Gastroesophageal sphincter (tissue), 4 donors: ENCODE measurements around the gene KCNMB1. TPM values are rescaled to one million over a fixed set of nuclear protein-coding genes. Genes with fewer than 3 reads are reported as not detected.

Experiments
- ATAC-seq: fragments of 150-250 bp; one replicate; pipeline ENCODE4 v1.9.1; 2016; ENCODE audit warnings: mild to moderate bottlenecking, moderate library complexity
- H3K27ac ChIP-seq, 4 donors: fragments of 200-600 bp; sonication (generic) in 3 of 4; 1 replicate in 3 of 4; 2 replicates in 1 of 4; pipeline ENCODE4 v1.5.1; 2016 to 2019
- H3K27me3 ChIP-seq: fragments of 200-600 bp; sonication (generic); one replicate; pipeline ENCODE4 v1.5.1; 2019
- H3K36me3 ChIP-seq, 2 donors: fragments of 200-600 bp; sonication (generic); one replicate each; pipeline ENCODE4 v1.5.1; 2019; ENCODE audit warnings: control low read depth in 1 of 2
- H3K4me1 ChIP-seq, 3 donors: fragments of 200-600 bp; sonication (generic); 1 replicate in 2 of 3; 2 replicates in 1 of 3; pipeline ENCODE4 v1.5.1; 2016 to 2019; ENCODE audit warnings: control low read depth in 2 of 3
- H3K4me3 ChIP-seq, 2 donors: fragments of 200-600 bp; sonication (generic); one replicate each; pipeline ENCODE4 v1.5.1; 2019; ENCODE audit warnings: mild to moderate bottlenecking in 1 of 2, moderate library complexity in 1 of 2
- H3K9me3 ChIP-seq, 3 donors: fragments of 200-600 bp; sonication (generic); one replicate each; pipeline ENCODE4 v1.5.1; 2017 to 2019; ENCODE audit warnings: control low read depth in 2 of 3
- EP300 ChIP-seq: sonication (generic); formaldehyde crosslinking; IDR thresholded peaks from one replicate; pipeline ENCODE4 v1.6.1; 2017; ENCODE audit warnings: antibody characterized with exemption, mild to moderate bottlenecking
- POLR2A ChIP-seq, 2 donors: fragments of 450-650 bp; IDR thresholded peaks; one replicate each; pipeline ENCODE4 v1.6.1; 2017; ENCODE audit warnings: antibody characterized with exemption in 2 of 2, mild to moderate bottlenecking in 2 of 2, moderate library complexity in 1 of 2
- POLR2AphosphoS5 ChIP-seq: sonication (generic); formaldehyde crosslinking; IDR thresholded peaks from one replicate; pipeline ENCODE4 v1.6.1; 2017; ENCODE audit warnings: antibody characterized with exemption
- WGBS, 2 donors: methylation state at CpG; one replicate each; pipeline ENCODE4 v1.1.5; 2018; ENCODE audit warnings: low coverage in 1 of 2; 5-methylcytosine and 5-hydroxymethylcytosine counted together
- total RNA-seq, 4 donors: library from RNA; depleted of rRNA; stranded (reverse); fragments of >200 nt; gene quantifications; one replicate each; pipeline ENCODE4 v1.1.0, GENCODE V29; 2016
- TF ChIP-seq, protein P1 (sequence below), 4 experiments: fragments of 200-600 bp in 2 of 4; fragments of 450-650 bp in 2 of 4; sonication (generic) in 1 of 4; IDR thresholded peaks; one replicate each; pipeline ENCODE4 v1.5.1; 2017 to 2019; ENCODE audit warnings: antibody characterized with exemption in 4 of 4, mild to moderate bottlenecking in 2 of 4, moderate library complexity in 2 of 4

KCNMB1 gene
- total RNA-seq, 4 donors from 2014 or later, result 38.0 to 78.3 (median 66.6) TPM

- no peaks in the 10 kb centered on the region for H3K4me1 ChIP-seq
- WGBS, 2 donors, result 83 to 96% methylated on average over 6 to 9 of the region's 9 CpGs
- no peaks in the 10 kb centered on the region for H3K36me3 ChIP-seq
- ATAC-seq, result no peak
- H3K9me3 ChIP-seq, result no peaks in the 10 kb centered on the region
- no peak overlapping the region for H3K27ac ChIP-seq
- no peak overlapping the region for H3K4me3 ChIP-seq
- peaks cover 10% of the 10 kb centered on the region for H3K27me3 ChIP-seq
- TF ChIP-seq EP300, result no peak
- no peak for TF ChIP-seq POLR2A (IDR thresholded peaks at IDR 0.05)
- no peak for TF ChIP-seq POLR2AphosphoS5
- TF ChIP-seq, protein P1, sequence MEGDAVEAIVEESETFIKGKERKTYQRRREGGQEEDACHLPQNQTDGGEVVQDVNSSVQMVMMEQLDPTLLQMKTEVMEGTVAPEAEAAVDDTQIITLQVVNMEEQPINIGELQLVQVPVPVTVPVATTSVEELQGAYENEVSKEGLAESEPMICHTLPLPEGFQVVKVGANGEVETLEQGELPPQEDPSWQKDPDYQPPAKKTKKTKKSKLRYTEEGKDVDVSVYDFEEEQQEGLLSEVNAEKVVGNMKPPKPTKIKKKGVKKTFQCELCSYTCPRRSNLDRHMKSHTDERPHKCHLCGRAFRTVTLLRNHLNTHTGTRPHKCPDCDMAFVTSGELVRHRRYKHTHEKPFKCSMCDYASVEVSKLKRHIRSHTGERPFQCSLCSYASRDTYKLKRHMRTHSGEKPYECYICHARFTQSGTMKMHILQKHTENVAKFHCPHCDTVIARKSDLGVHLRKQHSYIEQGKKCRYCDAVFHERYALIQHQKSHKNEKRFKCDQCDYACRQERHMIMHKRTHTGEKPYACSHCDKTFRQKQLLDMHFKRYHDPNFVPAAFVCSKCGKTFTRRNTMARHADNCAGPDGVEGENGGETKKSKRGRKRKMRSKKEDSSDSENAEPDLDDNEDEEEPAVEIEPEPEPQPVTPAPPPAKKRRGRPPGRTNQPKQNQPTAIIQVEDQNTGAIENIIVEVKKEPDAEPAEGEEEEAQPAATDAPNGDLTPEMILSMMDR (IDR thresholded peaks at IDR 0.05), result no peak
Measured at GRCh38 chr5:170347022-170347567, 42.1 kb downstream of the KCNMB1 start.

GRCh38 chr5:170345971-170346370, 43.2 kb downstream of the KCNMB1 start:
- Histone ChIP-seq H3K4me1 (no peaks in the 10 kb centered on the region), H3K27ac (no peak overlapping the region), H3K27me3 (peaks cover 10% of the 10 kb centered on the region), H3K9me3 (no peaks in the 10 kb centered on the region), H3K4me3 (no peak overlapping the region), H3K36me3 (no peaks in the 10 kb centered on the region)
- ATAC-seq, result no peak
- no peak for TF ChIP-seq EP300
- TF ChIP-seq, protein P1 (IDR thresholded peaks at IDR 0.05), result no peak
- no peak for TF ChIP-seq POLR2AphosphoS5
- no peak for TF ChIP-seq POLR2A (IDR thresholded peaks at IDR 0.05)
- WGBS, 2 donors, result 100% methylated on average over 1 of the region's 1 CpG; no CpG with 5 or more reads in 1 of the 2 donors

- Histone ChIP-seq H3K4me1 (no peaks in the 10 kb centered on the region), H3K9me3 (no peaks in the 10 kb centered on the region), H3K36me3 (no peaks in the 10 kb centered on the region), H3K27ac (no peak overlapping the region), H3K4me3 (no peak overlapping the region), H3K27me3 (peaks cover 5% of the 10 kb centered on the region)
- ATAC-seq, result no peak
- WGBS, 2 donors, result 81% methylated on average over 3 of the region's 3 CpGs; no CpG with 5 or more reads in 1 of the 2 donors
- TF ChIP-seq POLR2AphosphoS5 (no peak), EP300 (no peak), POLR2A (IDR thresholded peaks at IDR 0.05) (no peak)
- TF ChIP-seq, protein P1 (IDR thresholded peaks at IDR 0.05), result no peak
Measured at GRCh38 chr5:170343177-170343576, 46.0 kb downstream of the KCNMB1 start.

DNA sequence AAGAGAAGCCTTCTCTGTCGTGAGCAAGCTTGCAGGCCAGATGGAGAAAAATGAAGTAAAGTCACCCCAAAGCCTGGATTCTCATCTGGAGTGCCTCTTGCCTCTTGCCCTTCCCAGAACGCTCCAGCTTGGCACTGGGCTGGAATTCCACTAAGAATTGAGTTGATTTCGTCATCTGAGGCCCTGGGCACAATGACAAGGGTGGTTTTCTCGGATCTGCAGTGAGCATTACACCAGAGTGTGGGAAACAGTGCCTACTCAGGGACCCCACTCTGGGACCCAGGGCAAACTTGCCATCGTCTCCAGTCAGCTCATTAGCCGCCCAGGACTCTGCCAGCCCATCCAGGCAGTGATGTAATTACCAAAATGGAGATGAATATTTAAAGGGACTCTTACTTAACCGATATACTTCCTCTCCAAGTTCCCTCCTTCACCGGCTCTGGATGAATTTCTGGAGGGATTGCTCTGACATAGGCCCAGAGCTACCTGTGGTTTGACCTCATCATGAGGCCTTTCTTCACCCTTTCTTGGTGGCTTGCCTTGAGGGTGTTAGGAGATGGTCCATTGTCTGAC, 46.9 kb downstream of the KCNMB1 start:
- H3K27ac ChIP-seq, result no peak overlapping the region
- 89% methylated on average over 6 to 7 of the region's 8 CpGs for WGBS, 2 donors
- H3K27me3 ChIP-seq, result peaks cover 4% of the 10 kb centered on the region
- no peak overlapping the region for H3K4me3 ChIP-seq
- H3K9me3 ChIP-seq, result no peaks in the 10 kb centered on the region
- TF ChIP-seq, protein P1 (IDR thresholded peaks at IDR 0.05), result no peak
- no peak for TF ChIP-seq EP300
- TF ChIP-seq POLR2A (IDR thresholded peaks at IDR 0.05), result no peak
- TF ChIP-seq POLR2AphosphoS5, result no peak
- H3K36me3 ChIP-seq, result no peaks in the 10 kb centered on the region
- H3K4me1 ChIP-seq, result no peaks in the 10 kb centered on the region
- no peak for ATAC-seq

DNA sequence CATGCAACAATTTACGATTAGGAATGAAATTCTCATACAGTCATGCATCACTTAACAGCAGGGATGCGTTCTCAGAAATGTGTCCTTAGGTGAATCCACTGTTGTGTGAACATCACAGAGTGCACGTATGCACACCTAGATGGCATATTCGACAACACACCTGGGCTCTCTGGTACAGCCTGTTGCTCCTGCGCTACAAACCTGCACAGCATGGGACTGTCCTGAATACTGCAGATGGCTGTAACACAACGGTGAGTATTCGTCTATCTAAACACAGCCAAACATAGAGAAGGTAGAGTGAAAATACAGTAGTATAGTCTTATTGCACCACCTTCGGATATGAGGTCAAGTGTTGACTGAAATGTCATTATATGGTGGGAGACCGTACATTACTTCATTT, 47.6 kb downstream of the KCNMB1 start:
- TF ChIP-seq, protein P1 (IDR thresholded peaks at IDR 0.05), result no peak
- TF ChIP-seq POLR2A (IDR thresholded peaks at IDR 0.05), result no peak
- TF ChIP-seq EP300, result no peak
- TF ChIP-seq POLR2AphosphoS5, result no peak
- Histone ChIP-seq H3K27me3 (no peaks in the 10 kb centered on the region), H3K27ac (no peak overlapping the region), H3K4me3 (no peak overlapping the region), H3K4me1 (no peaks in the 10 kb centered on the region), H3K36me3 (no peaks in the 10 kb centered on the region), H3K9me3 (no peaks in the 10 kb centered on the region)
- WGBS, 2 donors, result 95 to 100% methylated on average over 4 to 7 of the region's 9 CpGs
- no peak for ATAC-seq
